Left renal pelvis (tissue), 4 donors: ENCODE measurements around the gene CUEDC1. TPM values are rescaled to one million over a fixed set of nuclear protein-coding genes. Genes with fewer than 3 reads are reported as not detected.
"Not testable (repeated sequence)": the region's sequence is repeated elsewhere in the genome, so short reads cannot be mapped to it uniquely, and the experiment has no call there.

Experiments
- DNase-seq, 4 donors: peaks; one replicate each; pipeline ENCODE4 v3.0.0-alpha.2; 2013; ENCODE audit warnings: low read depth in 4 of 4, low spot score in 3 of 4
- polyA plus RNA-seq, 4 donors: library from polyadenylated mRNA; unstranded; fragments of 120-200 nt; gene quantifications; one replicate each; pipeline ENCODE4 v1.2.1, GENCODE V29; 2013; ENCODE audit not compliant: insufficient read length in 4 of 4

Gene CUEDC1
- polyA plus RNA-seq, 4 donors = 44.5 to 74.3 (median 50.4) TPM

DNA sequence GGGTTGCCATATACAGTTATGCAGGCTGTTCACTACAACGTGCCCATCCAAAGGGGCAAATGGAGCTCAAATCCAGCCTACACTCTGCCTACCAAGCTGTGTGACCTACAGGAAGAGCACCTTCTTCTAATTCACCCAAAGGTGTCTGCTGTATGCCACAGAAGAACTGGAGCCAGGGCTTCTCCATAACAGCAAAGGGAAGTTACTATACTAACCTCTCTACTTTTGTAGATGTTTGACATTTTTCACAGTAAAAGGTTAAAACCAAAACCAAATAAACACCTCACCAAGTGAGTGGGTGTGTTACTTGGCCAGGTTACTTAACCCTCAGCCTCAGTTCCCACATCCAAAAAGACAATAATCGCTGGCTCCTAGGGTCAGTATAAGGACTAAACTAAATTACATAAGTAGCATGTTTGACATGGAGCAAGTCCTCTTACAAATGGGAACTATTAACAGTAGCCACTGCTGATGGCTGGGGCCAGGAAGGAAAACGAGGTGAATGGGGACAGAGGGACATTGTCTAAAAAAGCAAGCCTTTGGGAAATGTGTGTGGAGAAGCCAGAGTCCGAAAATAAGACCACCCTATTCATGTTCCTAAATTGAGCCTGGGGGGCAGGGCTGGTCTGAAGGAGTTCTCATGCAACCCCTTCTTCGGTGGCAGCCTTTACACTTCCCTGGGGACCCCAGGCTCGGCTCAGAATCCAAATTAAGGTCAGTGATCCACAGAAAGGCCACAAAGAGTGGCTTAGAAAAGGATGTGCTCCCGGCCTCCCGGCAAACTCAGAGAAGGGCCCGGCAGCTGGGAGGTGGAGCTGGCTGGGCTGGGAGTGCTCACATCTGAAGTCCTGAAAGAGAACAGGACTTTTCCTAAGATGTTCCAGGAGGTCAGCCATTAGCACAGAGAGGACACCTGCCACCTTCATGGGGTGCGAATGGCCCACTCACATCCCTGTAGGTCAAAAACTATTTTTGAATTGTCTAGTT is 13.5 kb downstream of the CUEDC1 start:
- DNase-seq = no peak

DNA sequence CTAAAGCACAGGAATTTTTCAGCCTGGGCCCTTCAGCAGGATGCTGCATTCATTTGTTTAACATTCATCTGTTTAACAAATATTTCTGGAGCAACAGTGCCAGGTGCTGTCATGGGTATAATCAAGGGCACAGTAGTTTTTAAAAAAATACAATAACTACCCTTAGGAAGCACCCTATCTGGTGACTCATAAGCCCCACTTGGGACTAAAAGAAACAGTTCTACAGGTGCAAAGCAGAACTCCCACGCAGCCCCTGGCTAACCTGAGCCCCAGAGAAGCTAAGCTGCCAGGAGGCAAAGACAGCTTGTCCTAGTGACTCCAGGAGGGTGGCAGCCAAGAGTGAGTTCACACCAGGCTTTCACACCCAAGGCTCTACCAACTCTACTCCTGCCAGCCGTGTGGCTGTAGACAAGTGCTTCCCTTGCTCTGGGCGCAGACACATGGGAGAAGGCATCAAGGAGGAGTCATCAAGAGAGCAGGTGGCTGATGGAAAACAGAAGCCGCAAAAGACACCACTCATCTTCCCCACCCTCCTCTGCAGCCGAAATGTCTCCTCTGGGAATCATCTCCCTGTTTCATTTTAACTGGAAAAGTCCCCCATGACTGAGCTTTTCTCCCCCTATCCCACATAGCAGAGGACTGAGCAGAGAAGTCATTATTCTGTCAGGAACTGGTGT is 14.4 kb downstream of the CUEDC1 start:
- DNase-seq = no peak

GRCh38 chr17:57940231-57940630 is 15.0 kb downstream of the CUEDC1 start:
- no peak for DNase-seq

DNA sequence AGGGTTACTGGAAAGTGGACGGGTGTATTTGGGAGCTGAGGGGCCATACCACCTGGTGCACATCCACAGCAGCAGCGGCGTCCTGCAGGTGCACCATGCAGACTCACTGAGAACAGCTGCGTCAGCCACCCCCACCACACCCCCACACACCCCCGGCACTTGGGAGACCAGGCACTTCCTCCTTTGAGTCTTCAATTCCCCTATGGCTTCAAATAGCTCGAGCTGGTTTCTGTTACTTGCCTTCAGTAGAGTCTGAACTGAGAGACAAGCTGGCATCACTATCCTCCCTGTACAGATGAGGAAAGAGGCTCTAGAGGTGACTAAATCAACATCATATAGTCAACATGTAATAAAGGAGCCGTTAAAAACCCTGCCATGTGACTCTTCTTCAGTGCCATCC is 15.4 kb downstream of the CUEDC1 start:
- DNase-seq = no peak

GRCh38 chr17:57938061-57938502 is 17.1 kb downstream of the CUEDC1 start:
- DNase-seq = no peak

- DNase-seq = no peak
Measured at GRCh38 chr17:57937492-57937891, 17.7 kb downstream of the CUEDC1 start.

GRCh38 chr17:57935833-57936807 is 19.1 kb downstream of the CUEDC1 start:
- no peak for DNase-seq

DNA sequence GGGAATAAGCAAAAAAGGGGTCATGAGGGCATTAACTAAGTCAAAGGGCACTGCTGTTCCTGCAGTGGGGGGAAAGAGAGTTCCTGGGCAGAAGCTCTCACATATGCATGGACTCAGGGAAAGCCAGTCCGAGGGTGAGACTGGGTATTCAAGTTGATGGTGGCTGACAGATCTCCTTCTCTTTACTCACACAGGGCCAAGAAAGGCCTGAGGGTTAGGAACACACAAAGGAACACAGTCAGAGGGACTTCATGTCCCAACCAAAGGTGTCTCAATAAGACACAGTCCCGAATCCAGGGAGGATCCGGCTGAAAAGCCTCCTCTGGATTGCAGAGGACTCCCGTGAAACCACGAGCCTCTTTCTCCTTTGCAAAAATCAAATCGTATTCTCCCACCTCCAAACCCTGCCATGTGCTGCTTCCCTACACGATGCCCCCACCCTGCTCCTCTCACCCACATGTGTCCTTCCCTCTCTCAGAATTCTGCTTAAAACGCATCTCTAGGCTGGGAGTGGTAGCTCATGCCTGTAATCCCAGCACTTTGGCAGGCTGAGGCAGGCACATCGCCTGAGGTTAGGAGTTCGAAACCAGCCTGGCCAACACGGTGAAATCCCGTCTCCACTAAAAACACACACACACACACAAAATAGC is 23.6 kb downstream of the CUEDC1 start:
- no peak for DNase-seq

DNA sequence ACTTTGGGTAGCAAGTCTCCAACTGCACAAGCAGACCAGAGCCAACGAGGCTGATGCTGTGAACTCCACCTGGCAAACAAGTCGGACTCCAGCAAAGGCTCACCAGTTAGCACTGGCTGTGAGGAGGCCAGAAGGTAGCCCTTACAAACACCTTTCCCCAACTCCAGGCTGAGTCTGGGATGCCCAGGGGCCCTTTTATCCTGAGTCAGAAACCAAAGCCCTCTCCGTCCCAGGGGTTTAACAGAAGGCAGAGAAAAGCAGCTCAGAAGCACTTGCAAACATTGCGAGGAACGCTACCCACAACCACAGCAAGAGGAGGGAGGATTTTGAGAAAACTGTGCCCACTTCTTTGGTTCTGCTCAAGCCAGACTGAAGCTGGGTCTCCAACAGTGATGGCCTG is 25.0 kb downstream of the CUEDC1 start:
- DNase-seq = no peak

- no peak for DNase-seq
Measured at GRCh38 chr17:57929386-57929785, 25.8 kb downstream of the CUEDC1 start.

DNA sequence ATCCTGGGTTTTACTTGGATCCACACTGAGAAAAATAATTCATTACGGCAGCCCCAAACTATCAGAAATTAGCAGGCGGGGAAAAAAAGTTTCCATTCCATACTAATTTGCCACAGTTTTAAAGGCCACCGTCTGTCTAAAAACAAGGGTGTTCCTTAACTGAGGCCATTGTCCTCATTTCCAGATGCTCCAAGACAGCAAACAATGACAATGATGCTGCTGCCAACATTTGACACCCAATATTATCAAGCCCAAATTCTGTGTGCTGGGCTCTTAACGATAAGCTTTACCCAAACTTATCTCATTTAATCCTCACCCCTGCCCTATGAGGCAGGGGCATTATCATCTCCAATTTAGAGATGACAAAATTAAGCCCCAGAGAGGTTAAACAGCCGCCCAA is 26.3 kb downstream of the CUEDC1 start:
- no peak for DNase-seq

- DNase-seq = no peak
Measured at GRCh38 chr17:57927048-57927723, 28.0 kb downstream of the CUEDC1 start.

- no peak for DNase-seq
Measured at GRCh38 chr17:57926723-57927047, 28.5 kb downstream of the CUEDC1 start.

DNA sequence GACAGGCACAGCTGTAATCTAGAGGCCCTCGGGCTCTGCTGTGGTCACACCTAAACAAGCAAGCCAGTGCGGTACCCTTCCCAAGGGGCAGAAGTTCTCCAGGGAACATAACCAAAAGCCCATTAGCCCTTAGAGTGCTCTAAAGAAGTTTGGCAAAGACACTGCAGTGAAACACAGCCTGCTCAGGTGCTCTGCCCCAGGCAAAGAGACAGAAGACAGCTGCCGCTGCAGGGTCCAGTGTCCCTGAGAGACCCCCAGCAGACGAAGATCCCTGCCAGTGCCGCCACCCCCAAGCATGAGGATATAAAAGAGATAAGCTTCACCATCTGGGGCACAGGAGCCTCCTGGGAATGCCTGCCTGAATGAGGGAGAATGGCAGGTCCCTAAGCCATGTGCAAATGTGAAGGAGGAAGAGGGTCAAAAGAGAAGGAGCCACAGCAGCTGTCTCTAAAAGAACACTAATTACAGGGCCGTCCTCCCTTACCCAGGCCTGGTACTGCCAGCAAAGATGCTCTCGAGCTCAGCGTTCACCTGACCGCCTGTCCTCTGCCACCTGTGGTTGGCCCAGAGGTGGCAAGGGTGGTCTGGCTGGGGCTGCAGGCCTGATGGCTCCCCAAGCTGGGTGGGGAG is 29.7 kb downstream of the CUEDC1 start:
- no peak for DNase-seq

DNA sequence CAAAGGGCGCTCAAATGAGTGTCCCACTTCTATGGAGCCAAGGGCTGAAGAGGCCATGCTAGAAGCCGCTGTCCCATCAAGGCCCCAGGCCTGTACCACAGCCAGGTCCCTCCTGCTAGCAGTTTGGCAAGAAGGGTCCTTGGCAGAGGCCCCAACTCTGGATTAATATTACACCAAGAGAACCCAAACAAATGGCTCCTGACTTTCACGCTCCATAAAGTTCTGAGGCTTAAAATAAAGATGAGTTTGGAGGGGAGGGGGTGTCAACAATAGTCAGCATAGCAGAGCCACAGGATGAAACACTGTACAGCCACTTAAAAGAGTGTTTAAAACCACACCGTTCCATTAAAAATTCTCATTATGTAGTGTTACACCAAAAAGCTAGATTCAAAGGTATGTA is 30.5 kb downstream of the CUEDC1 start:
- no peak for DNase-seq

- DNase-seq = no peak
Measured at GRCh38 chr17:57923182-57923872, 31.9 kb downstream of the CUEDC1 start.

DNA sequence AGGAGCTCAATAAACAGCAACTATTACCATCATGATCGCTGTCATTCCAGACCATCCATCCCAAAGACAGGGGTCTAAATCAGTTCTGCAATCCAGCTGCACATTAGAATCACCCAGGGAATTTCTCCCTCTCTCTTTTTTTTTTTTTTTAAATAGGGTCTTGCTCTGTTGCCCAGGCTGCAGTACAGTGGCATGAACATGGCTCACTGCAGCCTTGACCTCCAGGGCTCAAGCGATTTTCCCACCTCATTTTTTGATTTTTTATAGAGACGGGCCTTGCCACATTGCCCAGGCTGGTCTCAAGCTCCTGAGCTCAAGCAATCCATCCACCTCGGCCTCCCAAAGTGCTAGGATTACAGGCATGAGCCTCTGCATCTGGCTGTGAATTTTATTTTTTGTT is 32.5 kb downstream of the CUEDC1 start:
- not testable (repeated sequence) for DNase-seq

GRCh38 chr17:57920916-57921703 is 34.1 kb downstream of the CUEDC1 start:
- DNase-seq = no peak
